Neural crest cell (in vitro differentiated cells): ENCODE results near the gene SIDT1. TPM values are rescaled to one million over a fixed set of nuclear protein-coding genes. Genes with fewer than 3 reads are reported as not detected.

Experiments used
- DNase-seq: peaks from one replicate; pipeline ENCODE4 v3.0.0; 2021; ENCODE audit warnings: low read depth, mixed read lengths, low spot score
- H3K27ac Mint-ChIP-seq: one replicate; pipeline ENCODE4 v1.8.0; 2021; ENCODE audit warnings: mild to moderate bottlenecking, mixed read lengths; ENCODE audit not compliant: unreplicated experiment
- H3K27me3 Mint-ChIP-seq: 2 replicates; pipeline ENCODE4 v1.8.0; 2021; ENCODE audit warnings: low read depth, mild to moderate bottlenecking, mixed read lengths
- H3K36me3 Mint-ChIP-seq: 2 replicates; pipeline ENCODE4 v1.8.0; 2021; ENCODE audit warnings: low read depth, mild to moderate bottlenecking, mixed read lengths
- H3K4me1 Mint-ChIP-seq: 2 replicates; pipeline ENCODE4 v1.8.0; 2021; ENCODE audit warnings: mixed read lengths
- H3K4me3 Mint-ChIP-seq: one replicate; pipeline ENCODE4 v1.8.0; 2021; ENCODE audit warnings: mild to moderate bottlenecking, mixed read lengths
- H3K9me3 Mint-ChIP-seq: 2 replicates; pipeline ENCODE4 v1.8.0; 2021; ENCODE audit warnings: mixed read lengths
- CTCF ChIP-seq: fragments of 200-600 bp; sonication (generic); conservative IDR thresholded peaks from 2 replicates; pipeline ENCODE4 v1.5.0; 2021; ENCODE audit warnings: antibody characterized with exemption, mild to moderate bottlenecking
- total RNA-seq: library from RNA; stranded (reverse); gene quantifications from 2 replicates; pipeline ENCODE4 v1.2.1, GENCODE V29; 2021

The SIDT1 gene
- total RNA-seq, 1 donor from 2014 or later = 0.23 TPM

GRCh38 chr3:113648524-113648923, 116.2 kb downstream of the SIDT1 start:
- Mint-ChIP-seq H3K27me3 (no peaks in the 10 kb centered on the region), H3K9me3 (peaks cover 26% of the 10 kb centered on the region), H3K27ac (no peak overlapping the region), H3K36me3 (peaks cover 35% of the 10 kb centered on the region), H3K4me1 (no peaks in the 10 kb centered on the region), H3K4me3 (no peak overlapping the region)
- no peak for TF ChIP-seq CTCF
- no peak for DNase-seq

- no peaks in the 10 kb centered on the region for H3K27me3 Mint-ChIP-seq
- no peak overlapping the region for H3K27ac Mint-ChIP-seq
- no peaks in the 10 kb centered on the region for H3K4me1 Mint-ChIP-seq
- peaks cover 28% of the 10 kb centered on the region for H3K36me3 Mint-ChIP-seq
- no peak for TF ChIP-seq CTCF
- no peak for DNase-seq
- peaks cover 21% of the 10 kb centered on the region for H3K9me3 Mint-ChIP-seq
- no peak overlapping the region for H3K4me3 Mint-ChIP-seq
These were observed 117.0 kb downstream of the SIDT1 start for GRCh38 chr3:113649174-113649845.

DNA sequence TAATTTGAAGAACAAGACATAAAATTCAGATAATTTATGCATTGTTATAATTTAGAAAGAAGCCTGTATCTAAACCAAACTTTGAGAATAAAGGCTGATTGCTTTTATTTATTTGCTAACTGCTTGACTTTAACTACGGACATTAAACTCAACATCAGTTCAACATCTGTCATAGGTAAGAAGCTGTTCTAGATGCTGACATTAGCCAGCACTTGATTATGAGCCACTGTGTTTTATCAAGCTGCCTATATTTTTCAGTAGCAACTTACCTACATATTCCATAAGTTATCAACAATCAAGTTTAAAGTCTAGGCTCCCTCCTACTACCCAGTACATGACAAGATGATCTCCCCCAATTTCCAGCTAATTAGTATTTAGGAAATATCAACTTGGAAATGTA, 122.0 kb downstream of the SIDT1 start:
- Mint-ChIP-seq H3K4me1 (no peaks in the 10 kb centered on the region), H3K36me3 (peaks cover 49% of the 10 kb centered on the region), H3K4me3 (no peak overlapping the region), H3K27ac (no peak overlapping the region), H3K27me3 (no peaks in the 10 kb centered on the region), H3K9me3 (peaks cover 2% of the 10 kb centered on the region)
- DNase-seq = no peak
- TF ChIP-seq CTCF = no peak

DNA sequence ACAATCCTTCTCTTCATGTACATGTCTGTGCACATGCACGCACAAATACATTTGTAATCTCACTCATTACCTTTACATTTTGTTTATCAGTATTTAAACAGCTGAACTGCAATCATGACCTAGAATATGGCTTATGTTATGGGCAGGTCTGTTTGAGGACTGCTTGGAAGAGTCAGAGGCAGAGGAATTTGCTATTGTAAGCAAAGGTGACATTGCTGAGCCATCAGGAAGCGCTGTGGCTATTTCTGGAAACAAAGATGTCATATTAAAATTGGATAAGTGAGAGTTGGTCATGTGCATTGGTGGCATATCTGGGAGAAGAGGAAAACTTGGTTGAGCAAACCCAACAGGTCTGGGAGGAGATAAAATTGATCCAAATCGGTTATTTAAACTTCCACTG, 122.5 kb downstream of the SIDT1 start:
- Mint-ChIP-seq H3K4me3 (no peak overlapping the region), H3K4me1 (no peaks in the 10 kb centered on the region), H3K9me3 (peaks cover 2% of the 10 kb centered on the region), H3K27ac (peak overlapping the region; percentile 28), H3K36me3 (peaks cover 51% of the 10 kb centered on the region), H3K27me3 (no peaks in the 10 kb centered on the region)
- no peak for TF ChIP-seq CTCF
- DNase-seq = no peak

DNA sequence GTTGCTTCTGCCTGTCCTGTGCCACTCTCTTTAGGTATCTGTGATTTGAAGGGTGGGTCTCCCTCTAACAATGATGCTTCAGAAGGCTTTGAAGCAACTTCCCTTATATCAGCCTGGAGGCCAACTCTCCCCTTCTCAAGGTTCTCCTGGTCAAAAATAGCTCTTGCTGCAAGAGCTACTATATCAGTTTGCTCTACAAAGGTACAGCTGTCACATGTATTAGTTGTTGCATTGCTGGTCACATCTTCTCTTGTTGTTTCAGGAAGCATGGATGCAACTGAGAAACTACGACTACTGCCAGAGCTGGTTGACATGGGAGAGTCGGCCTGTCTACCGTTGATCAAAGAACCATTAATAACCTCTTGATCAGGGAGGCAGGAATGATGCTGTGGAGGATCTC, 125.8 kb downstream of the SIDT1 start:
- no peak for TF ChIP-seq CTCF
- no peaks in the 10 kb centered on the region for H3K4me1 Mint-ChIP-seq
- H3K9me3 Mint-ChIP-seq = peaks cover 2% of the 10 kb centered on the region
- H3K27me3 Mint-ChIP-seq = no peaks in the 10 kb centered on the region
- no peak for DNase-seq
- no peak overlapping the region for H3K27ac Mint-ChIP-seq
- peaks cover 54% of the 10 kb centered on the region for H3K36me3 Mint-ChIP-seq
- no peak overlapping the region for H3K4me3 Mint-ChIP-seq
